DOHH2 (cell line): ENCODE results near the gene UPK3A.

Experiments used
- CTCF ChIP-seq: fragments of 200-600 bp; sonication (generic); IDR thresholded peaks from one replicate; pipeline ENCODE4 v1.5.1; 2014; ENCODE audit warnings: antibody characterized with exemption, mild to moderate bottlenecking, low read depth, low read length; ENCODE audit not compliant: poor library complexity, severe bottlenecking
- EZH2phosphoT487 ChIP-seq: fragments of 200-600 bp; sonication (generic); IDR thresholded peaks from 2 replicates; pipeline ENCODE4 v1.6.1; 2017; ENCODE audit warnings: borderline replicate concordance, mild to moderate bottlenecking, antibody characterized with exemption, low read length, moderate library complexity, mixed read lengths

- TF ChIP-seq CTCF, result no peak
- no peak for TF ChIP-seq EZH2phosphoT487
Measured at GRCh38 chr22:45310977-45311531, 26.3 kb downstream of the UPK3A start.
